ENCODE results near the gene ADGRA1.

DNA sequence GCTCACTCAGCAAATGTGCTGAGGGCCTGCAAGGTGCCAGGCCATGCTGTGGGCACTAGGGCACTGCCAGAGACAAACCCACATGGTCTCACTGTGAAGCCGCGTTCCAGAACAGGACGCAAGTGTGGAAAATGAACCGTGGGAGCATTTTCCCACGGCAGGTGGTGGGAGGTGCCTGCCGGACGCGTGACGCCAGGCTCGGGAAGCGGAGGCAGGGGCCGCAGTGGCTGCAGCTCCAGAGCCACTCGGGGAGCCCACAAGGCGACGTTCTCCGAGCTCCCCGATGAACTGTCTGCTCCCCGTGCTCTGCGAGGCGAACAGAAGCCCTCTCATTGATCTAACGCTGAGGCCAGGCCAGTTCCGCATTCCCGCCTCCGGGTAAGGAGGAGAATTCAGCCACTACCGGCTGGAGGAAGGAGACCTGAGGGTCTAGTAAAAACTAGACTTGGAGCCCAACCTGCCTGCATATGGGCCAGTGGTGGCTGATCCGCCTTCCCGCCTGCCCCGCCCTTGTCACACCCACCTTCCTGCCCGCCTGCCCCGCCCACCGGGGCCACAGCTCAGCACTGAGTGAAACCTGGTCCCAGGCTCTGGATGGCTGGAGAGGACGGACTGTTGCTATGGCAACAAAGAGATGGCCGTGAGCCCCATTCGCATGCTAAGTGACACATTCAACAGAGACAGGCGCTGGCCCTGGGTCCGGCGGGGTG is 13.1 kb downstream of the ADGRA1 start:
- TF ChIP-seq, protein P1, sequence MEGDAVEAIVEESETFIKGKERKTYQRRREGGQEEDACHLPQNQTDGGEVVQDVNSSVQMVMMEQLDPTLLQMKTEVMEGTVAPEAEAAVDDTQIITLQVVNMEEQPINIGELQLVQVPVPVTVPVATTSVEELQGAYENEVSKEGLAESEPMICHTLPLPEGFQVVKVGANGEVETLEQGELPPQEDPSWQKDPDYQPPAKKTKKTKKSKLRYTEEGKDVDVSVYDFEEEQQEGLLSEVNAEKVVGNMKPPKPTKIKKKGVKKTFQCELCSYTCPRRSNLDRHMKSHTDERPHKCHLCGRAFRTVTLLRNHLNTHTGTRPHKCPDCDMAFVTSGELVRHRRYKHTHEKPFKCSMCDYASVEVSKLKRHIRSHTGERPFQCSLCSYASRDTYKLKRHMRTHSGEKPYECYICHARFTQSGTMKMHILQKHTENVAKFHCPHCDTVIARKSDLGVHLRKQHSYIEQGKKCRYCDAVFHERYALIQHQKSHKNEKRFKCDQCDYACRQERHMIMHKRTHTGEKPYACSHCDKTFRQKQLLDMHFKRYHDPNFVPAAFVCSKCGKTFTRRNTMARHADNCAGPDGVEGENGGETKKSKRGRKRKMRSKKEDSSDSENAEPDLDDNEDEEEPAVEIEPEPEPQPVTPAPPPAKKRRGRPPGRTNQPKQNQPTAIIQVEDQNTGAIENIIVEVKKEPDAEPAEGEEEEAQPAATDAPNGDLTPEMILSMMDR (IDR thresholded peaks at IDR 0.05) = no peak
- TF ChIP-seq POLR2AphosphoS5 (IDR thresholded peaks at IDR 0.05) = no peak
- TF ChIP-seq EP300 (IDR thresholded peaks at IDR 0.05) = no peak
